SH-SY5Y (cell line): ENCODE results near the gene SLC23A2.

Experiments used
- GATA2 ChIP-seq: IDR thresholded peaks from 2 replicates; pipeline ENCODE4 v1.6.1; 2011; ENCODE audit warnings: mild to moderate bottlenecking, low read depth, low read length
- GATA3 ChIP-seq: IDR thresholded peaks from 2 replicates; pipeline ENCODE4 v1.6.1; 2011; ENCODE audit warnings: low read depth, mild to moderate bottlenecking, low read length, moderate library complexity

GRCh38 chr20:4972506-4973251, 28.6 kb downstream of the SLC23A2 start:
- TF ChIP-seq GATA3 (no peak), GATA2 (no peak)
